Glutamatergic neuron (in vitro differentiated cells): ENCODE measurements around the gene FSTL5. TPM values are rescaled to one million over a fixed set of nuclear protein-coding genes. Genes with fewer than 3 reads are reported as not detected.

Source experiments
- DNase-seq: peaks from one replicate; pipeline ENCODE4 v3.0.0; 2022
- H3K27ac Mint-ChIP-seq: one replicate; pipeline ENCODE4 v1.8.0; 2020; ENCODE audit warnings: mild to moderate bottlenecking, mixed read lengths, inconsistent platforms; ENCODE audit not compliant: unreplicated experiment
- H3K27me3 Mint-ChIP-seq: one replicate; pipeline ENCODE4 v1.8.0; 2020; ENCODE audit warnings: mild to moderate bottlenecking, moderate library complexity, mixed read lengths, inconsistent platforms; ENCODE audit not compliant: unreplicated experiment
- H3K36me3 Mint-ChIP-seq: one replicate; pipeline ENCODE4 v1.8.0; 2020; ENCODE audit warnings: mild to moderate bottlenecking, mixed read lengths, inconsistent platforms; ENCODE audit not compliant: unreplicated experiment
- H3K4me1 Mint-ChIP-seq: one replicate; pipeline ENCODE4 v1.8.0; 2020; ENCODE audit warnings: mild to moderate bottlenecking, low read depth, mixed read lengths, inconsistent platforms; ENCODE audit not compliant: unreplicated experiment
- H3K4me3 Mint-ChIP-seq: one replicate; pipeline ENCODE4 v1.8.0; 2020; ENCODE audit warnings: mild to moderate bottlenecking, mixed read lengths, inconsistent platforms; ENCODE audit not compliant: unreplicated experiment
- H3K9me3 Mint-ChIP-seq: one replicate; pipeline ENCODE4 v1.8.0; 2020; ENCODE audit warnings: mild to moderate bottlenecking, moderate library complexity, mixed read lengths, inconsistent platforms; ENCODE audit not compliant: unreplicated experiment
- CTCF ChIP-seq: fragments of 200-600 bp; sonication (generic); IDR thresholded peaks from one replicate; pipeline ENCODE4 v1.5.0; 2021; ENCODE audit not compliant: partially characterized antibody, unreplicated experiment
- total RNA-seq: library from RNA; stranded (reverse); fragmentation: NEBNext Ultra II Directional; extraction: Animal tissue kit (Norgen Biotek cat#: 25700); gene quantifications from one replicate; pipeline ENCODE4 v1.2.1, GENCODE V29; 2021; ENCODE audit not compliant: unreplicated experiment

FSTL5 gene
- total RNA-seq, 1 donor from 2014 or later: 9.2 TPM

DNA sequence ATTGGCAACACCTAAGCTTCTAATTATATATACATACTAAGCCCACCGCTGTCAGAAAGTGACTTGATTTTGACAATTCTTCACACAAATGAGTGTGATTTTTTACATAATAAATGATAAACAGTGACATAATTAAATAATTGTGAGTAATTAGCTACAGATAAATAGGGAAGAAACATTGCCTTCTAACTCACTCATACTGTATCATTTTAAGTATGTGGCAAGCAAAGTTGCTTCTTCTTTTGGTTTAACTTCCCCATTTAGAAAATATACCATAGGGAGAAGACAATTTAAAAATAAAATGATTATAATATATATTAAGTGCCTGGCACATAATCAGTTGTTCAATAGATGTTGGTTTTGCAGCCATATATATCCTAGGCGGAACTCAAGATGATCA, 644.2 kb downstream of the FSTL5 start:
- H3K9me3 Mint-ChIP-seq: no peaks in the 10 kb centered on the region
- H3K4me3 Mint-ChIP-seq: no peak overlapping the region
- H3K27me3 Mint-ChIP-seq: no peaks in the 10 kb centered on the region
- H3K27ac Mint-ChIP-seq: no peak overlapping the region
- H3K36me3 Mint-ChIP-seq: no peaks in the 10 kb centered on the region
- H3K4me1 Mint-ChIP-seq: no peaks in the 10 kb centered on the region
- no peak for TF ChIP-seq CTCF
- no peak for DNase-seq

- Mint-ChIP-seq H3K36me3 (no peaks in the 10 kb centered on the region), H3K4me3 (no peak overlapping the region), H3K27ac (no peak overlapping the region), H3K9me3 (no peaks in the 10 kb centered on the region), H3K4me1 (no peaks in the 10 kb centered on the region), H3K27me3 (peaks cover 2% of the 10 kb centered on the region)
- no peak for DNase-seq
- TF ChIP-seq CTCF: no peak
These were observed 645.9 kb downstream of the FSTL5 start for GRCh38 chr4:161517941-161518340.

DNA sequence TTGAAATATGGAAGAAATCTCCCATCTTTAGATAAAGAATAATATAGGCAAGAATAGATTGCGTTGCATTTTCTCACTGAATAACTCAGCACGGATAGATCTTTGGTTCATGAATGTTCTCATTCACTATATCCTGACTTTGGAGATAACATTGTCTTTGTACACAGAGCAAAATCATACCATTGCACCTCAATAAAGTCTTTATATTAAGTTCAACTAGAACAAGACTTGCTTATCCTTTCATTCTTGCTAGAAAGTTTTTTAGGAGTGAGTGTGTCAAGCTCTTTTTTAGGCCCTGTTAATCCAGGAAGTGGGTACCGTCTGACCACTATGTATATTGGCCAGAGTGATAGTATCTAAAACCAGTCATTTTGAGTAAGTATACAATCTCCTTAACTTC, 658.7 kb downstream of the FSTL5 start:
- Mint-ChIP-seq H3K27ac (no peak overlapping the region), H3K27me3 (no peaks in the 10 kb centered on the region), H3K4me1 (peaks cover 3% of the 10 kb centered on the region), H3K9me3 (no peaks in the 10 kb centered on the region), H3K36me3 (no peaks in the 10 kb centered on the region), H3K4me3 (no peak overlapping the region)
- TF ChIP-seq CTCF: no peak
- DNase-seq: no peak

GRCh38 chr4:161498155-161498554, 665.6 kb downstream of the FSTL5 start:
- H3K27me3 Mint-ChIP-seq: no peaks in the 10 kb centered on the region
- H3K9me3 Mint-ChIP-seq: no peaks in the 10 kb centered on the region
- DNase-seq: no peak
- no peaks in the 10 kb centered on the region for H3K36me3 Mint-ChIP-seq
- no peak for TF ChIP-seq CTCF
- H3K4me1 Mint-ChIP-seq: no peaks in the 10 kb centered on the region
- no peak overlapping the region for H3K4me3 Mint-ChIP-seq
- no peak overlapping the region for H3K27ac Mint-ChIP-seq

- Mint-ChIP-seq H3K27me3 (no peaks in the 10 kb centered on the region), H3K9me3 (no peaks in the 10 kb centered on the region), H3K27ac (no peak overlapping the region)
These were observed 677.3 kb downstream of the FSTL5 start for GRCh38 chr4:161486461-161486860.

More at GRCh38 chr4:161486461-161486860, 677.3 kb downstream of the FSTL5 start:
- no peak for DNase-seq
- TF ChIP-seq CTCF: no peak
- Mint-ChIP-seq H3K4me3 (no peak overlapping the region), H3K4me1 (peaks cover 2% of the 10 kb centered on the region), H3K36me3 (no peaks in the 10 kb centered on the region)
